ENCODE results near the gene CLDN6.

DNA sequence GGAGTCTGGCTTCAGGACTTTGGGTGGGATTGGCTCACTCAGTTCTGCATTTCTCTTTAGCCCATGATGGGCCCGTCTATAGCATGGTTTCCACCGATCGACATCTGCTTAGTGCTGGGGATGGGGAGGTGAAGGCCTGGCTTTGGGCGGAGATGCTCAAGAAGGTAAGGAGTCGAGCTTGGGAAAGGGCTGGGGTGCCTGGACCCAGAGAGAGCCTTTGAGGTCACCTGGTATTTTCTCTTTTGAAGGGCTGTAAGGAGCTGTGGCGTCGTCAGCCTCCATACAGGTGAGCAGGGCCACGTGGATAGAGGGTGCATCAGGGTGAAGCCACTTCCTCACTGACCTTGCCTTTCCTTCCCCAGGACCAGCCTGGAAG lies 8.0 kb upstream of the CLDN6 start:
- TF ChIP-seq, protein P1, sequence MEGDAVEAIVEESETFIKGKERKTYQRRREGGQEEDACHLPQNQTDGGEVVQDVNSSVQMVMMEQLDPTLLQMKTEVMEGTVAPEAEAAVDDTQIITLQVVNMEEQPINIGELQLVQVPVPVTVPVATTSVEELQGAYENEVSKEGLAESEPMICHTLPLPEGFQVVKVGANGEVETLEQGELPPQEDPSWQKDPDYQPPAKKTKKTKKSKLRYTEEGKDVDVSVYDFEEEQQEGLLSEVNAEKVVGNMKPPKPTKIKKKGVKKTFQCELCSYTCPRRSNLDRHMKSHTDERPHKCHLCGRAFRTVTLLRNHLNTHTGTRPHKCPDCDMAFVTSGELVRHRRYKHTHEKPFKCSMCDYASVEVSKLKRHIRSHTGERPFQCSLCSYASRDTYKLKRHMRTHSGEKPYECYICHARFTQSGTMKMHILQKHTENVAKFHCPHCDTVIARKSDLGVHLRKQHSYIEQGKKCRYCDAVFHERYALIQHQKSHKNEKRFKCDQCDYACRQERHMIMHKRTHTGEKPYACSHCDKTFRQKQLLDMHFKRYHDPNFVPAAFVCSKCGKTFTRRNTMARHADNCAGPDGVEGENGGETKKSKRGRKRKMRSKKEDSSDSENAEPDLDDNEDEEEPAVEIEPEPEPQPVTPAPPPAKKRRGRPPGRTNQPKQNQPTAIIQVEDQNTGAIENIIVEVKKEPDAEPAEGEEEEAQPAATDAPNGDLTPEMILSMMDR (IDR thresholded peaks at IDR 0.05 in 2 of 3, conservative IDR thresholded peaks at IDR 0.05 in 1 of 3; ENCODE audit: borderline replicate concordance in 1 of 3, insufficient read depth in 1 of 3, low read depth in 2 of 3, low read length in 2 of 3): no peak
- no peak for TF ChIP-seq RAD21 (IDR thresholded peaks at IDR 0.05; ENCODE audit: low read depth)
- TF ChIP-seq, protein P2, sequence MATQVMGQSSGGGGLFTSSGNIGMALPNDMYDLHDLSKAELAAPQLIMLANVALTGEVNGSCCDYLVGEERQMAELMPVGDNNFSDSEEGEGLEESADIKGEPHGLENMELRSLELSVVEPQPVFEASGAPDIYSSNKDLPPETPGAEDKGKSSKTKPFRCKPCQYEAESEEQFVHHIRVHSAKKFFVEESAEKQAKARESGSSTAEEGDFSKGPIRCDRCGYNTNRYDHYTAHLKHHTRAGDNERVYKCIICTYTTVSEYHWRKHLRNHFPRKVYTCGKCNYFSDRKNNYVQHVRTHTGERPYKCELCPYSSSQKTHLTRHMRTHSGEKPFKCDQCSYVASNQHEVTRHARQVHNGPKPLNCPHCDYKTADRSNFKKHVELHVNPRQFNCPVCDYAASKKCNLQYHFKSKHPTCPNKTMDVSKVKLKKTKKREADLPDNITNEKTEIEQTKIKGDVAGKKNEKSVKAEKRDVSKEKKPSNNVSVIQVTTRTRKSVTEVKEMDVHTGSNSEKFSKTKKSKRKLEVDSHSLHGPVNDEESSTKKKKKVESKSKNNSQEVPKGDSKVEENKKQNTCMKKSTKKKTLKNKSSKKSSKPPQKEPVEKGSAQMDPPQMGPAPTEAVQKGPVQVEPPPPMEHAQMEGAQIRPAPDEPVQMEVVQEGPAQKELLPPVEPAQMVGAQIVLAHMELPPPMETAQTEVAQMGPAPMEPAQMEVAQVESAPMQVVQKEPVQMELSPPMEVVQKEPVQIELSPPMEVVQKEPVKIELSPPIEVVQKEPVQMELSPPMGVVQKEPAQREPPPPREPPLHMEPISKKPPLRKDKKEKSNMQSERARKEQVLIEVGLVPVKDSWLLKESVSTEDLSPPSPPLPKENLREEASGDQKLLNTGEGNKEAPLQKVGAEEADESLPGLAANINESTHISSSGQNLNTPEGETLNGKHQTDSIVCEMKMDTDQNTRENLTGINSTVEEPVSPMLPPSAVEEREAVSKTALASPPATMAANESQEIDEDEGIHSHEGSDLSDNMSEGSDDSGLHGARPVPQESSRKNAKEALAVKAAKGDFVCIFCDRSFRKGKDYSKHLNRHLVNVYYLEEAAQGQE (IDR thresholded peaks at IDR 0.05; ENCODE audit: low read depth): no peak
- TF ChIP-seq POLR2A (IDR thresholded peaks at IDR 0.05; ENCODE audit: borderline replicate concordance, extremely low read depth, insufficient read depth, insufficient read length): no peak
- no peak for TF ChIP-seq SIN3A (IDR thresholded peaks at IDR 0.05; ENCODE audit: low read depth)
- TF ChIP-seq POLR2AphosphoS5 (IDR thresholded peaks at IDR 0.05; ENCODE audit: low read depth, low read length): no peak
- TF ChIP-seq, protein P3, sequence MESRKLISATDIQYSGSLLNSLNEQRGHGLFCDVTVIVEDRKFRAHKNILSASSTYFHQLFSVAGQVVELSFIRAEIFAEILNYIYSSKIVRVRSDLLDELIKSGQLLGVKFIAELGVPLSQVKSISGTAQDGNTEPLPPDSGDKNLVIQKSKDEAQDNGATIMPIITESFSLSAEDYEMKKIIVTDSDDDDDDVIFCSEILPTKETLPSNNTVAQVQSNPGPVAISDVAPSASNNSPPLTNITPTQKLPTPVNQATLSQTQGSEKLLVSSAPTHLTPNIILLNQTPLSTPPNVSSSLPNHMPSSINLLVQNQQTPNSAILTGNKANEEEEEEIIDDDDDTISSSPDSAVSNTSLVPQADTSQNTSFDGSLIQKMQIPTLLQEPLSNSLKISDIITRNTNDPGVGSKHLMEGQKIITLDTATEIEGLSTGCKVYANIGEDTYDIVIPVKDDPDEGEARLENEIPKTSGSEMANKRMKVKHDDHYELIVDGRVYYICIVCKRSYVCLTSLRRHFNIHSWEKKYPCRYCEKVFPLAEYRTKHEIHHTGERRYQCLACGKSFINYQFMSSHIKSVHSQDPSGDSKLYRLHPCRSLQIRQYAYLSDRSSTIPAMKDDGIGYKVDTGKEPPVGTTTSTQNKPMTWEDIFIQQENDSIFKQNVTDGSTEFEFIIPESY (IDR thresholded peaks at IDR 0.05; ENCODE audit: extremely low read depth, insufficient replicate concordance, low read length): no peak
- no peak for TF ChIP-seq EGR1 (IDR thresholded peaks at IDR 0.05; ENCODE audit: low read depth)
- no peak for TF ChIP-seq CBX3 (IDR thresholded peaks at IDR 0.05; ENCODE audit: low read depth)
- no peak for TF ChIP-seq EZH2 (IDR thresholded peaks at IDR 0.05)
- TF ChIP-seq YY1 (IDR thresholded peaks at IDR 0.05; ENCODE audit: extremely low read depth, insufficient replicate concordance, low read depth, low read length): no peak

Measured in HCT116 (cell line).